GM12801 (cell line): ENCODE results near the gene ZNF81.

Experiments
- CTCF ChIP-seq: IDR thresholded peaks from one replicate; pipeline ENCODE4 v1.5.1; 2011; ENCODE audit warnings: control low read depth; ENCODE audit not compliant: insufficient read length; ENCODE audit errors: extremely low read depth

ZNF81 gene

GRCh38 chrX:47958761-47959342, 122.2 kb downstream of the ZNF81 start:
- TF ChIP-seq CTCF: no peak

GRCh38 chrX:47960406-47960805, 123.7 kb downstream of the ZNF81 start:
- TF ChIP-seq CTCF: no peak
